Activated T-cell treated with anti-CD3 and anti-CD28 coated beads, Interleukin-2, amount 50 U/mL, for 1 hour (primary cell): ENCODE measurements around the gene CREM.
"Not testable (repeated sequence)": the region's sequence is repeated elsewhere in the genome, so short reads cannot be mapped to it uniquely, and the experiment has no call there.

ENCODE experiments used
- DNase-seq: peaks from one replicate; pipeline ENCODE4 v3.0.0-alpha.2; 2020

The CREM gene

DNA sequence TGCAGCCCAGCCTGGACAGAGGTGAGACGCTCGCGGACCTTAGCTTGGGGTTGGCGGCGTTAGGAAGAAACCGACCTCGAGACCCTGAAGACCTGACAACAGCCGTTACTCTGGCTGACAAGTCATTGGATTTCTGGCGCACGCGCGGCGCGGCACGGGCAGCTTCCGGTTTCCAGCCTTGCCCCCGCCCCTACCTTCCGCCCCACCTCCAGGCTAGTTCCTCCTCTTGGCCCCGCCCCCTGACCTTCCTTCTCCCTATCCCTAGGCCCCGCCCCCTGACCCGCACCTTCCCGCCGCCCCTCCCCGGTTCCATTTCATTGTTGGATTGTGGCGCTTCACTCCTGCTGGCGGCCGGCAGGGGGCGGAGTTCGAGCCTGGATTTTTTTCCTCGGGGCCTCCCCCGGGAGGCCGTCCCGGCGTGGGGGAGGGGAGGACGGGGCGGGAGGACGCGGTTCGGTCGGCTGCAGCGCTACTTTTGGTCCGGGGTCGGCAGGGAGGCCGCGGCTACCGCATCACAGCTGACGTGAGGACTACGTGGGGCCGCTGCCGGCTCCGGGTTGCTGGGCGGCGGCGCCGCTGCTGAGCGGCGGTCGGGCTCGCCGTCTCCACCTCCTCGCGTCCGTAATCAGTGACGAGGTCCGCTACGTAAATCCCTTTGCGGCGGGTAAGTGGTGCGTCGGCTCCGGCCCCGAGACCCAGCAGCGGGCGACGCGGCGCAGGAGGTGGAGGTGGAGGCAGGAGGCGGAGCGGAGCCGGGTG lies at the start of gene CREM:
TSS of gene CREM (plus strand) at position 317 of the 759 bp plus-strand sequence. CDS start 10,990 bp downstream, outside the sequence.
- DNase-seq, result peak; percentile 99

- DNase-seq, result no peak
These were observed 47.4 kb upstream of the CREM start for GRCh38 chr10:35079265-35079664.

- DNase-seq, result no peak
These were observed 46.9 kb upstream of the CREM start for GRCh38 chr10:35079763-35080162.

DNA sequence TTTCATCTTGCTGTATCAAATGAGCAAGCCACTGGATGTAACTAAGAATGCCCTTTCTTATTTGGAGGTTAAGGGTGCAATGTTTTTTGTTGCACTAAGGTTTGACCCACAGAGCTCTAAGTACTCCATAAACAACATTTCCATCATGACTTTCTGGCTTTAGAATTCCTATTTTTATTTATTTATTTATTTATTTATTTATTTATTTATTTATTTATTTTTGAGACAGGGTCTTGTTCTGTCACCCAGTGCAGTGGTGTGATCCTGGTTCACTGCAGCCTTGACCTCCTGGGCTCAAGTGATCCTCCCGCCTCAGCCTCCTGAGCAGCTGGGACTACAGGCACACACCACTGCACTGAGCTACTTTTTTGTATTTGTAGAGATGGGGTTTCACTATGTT lies 46.4 kb upstream of the CREM start:
- not testable (repeated sequence) for DNase-seq

DNA sequence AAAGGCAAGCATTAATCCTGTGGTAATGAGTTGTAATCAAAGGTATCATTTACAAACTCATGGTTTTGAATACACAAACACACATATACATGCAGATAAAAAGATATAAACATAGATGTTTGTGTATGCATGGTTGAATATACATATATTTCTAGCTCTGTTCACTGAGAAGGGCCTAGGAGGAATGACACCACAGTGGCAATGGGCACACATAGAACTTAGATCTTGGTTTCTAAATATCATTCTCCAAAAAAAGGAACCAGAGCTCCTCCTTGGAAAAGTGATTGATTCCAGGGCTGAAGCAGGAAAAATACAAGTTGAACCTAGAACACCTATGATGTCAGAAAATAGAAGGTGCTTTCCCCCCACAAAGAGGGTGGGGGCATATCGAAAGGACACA lies 43.4 kb upstream of the CREM start:
- no peak for DNase-seq

DNA sequence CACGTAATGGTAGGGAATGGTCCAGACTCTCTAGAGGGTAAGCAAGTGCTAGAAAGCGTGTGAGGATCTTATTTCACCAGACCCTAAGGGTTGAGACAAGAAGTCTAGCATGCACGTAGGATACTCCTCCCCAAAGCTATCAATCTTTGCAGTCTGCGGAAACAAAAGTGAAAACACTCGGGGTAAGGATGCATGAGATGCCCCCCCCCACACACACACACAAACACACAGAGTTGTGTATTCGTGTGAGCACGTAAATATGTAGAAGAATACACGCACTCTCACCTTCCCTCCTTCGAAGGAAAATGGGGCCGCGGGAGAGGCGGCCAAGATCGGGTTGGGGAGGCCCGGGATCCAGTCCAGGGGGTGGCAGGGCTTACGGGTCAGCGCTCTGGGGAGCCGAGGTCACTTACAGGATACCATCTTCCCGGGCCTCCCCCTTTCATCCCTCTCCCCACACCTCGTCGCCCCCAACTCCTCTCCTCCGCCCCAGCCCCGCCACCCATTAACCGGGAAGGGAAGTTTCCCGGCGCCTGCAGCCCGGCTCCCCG lies 37.0 kb upstream of the CREM start:
- no peak for DNase-seq

DNA sequence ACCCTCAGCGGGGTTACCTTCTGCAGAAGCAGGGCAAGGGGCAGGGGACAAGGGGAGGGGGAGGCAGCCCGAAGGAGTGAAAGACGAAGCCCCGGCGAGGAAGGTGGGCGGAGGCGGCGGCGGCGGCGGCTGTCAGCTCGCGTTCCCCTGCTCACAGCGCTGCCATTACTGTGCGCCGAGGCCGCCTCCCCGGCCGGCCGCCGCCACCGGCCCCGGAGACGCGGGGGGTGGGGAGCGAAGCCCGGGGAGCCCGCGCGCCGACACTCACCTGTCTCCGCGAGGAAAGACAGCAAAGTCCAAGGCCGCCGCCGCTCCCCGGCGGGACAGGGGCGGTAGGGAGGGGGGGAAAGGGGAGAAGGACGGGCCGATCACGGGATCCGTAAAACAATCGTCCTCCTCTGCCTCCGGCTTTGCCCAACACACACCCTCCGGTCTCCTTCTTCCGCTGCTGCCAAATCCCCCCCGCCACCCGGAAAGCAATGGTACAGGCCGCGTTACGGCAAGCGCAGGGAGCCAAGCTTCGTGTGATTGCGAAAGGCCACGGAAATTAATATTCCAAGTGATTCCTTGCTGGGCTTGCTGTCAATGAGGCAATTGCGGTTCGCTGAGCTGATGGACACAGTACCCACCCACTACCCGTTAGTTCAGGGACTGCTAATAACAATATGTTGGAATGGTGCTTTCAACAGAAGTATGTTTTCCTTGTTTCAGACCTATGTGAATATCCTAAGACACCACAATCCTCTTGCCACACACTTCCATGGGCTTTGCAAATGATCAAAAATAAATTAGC lies 36.3 kb upstream of the CREM start, which contains the start of gene CUL2:
TSS of gene CUL2 (minus strand) at position 180 of the 793 bp plus-strand sequence. CDS start 19,024 bp downstream, outside the sequence.
- DNase-seq, result peak; percentile 93

- DNase-seq, result no peak
These were observed 34.5 kb upstream of the CREM start for GRCh38 chr10:35091994-35092790.

DNA sequence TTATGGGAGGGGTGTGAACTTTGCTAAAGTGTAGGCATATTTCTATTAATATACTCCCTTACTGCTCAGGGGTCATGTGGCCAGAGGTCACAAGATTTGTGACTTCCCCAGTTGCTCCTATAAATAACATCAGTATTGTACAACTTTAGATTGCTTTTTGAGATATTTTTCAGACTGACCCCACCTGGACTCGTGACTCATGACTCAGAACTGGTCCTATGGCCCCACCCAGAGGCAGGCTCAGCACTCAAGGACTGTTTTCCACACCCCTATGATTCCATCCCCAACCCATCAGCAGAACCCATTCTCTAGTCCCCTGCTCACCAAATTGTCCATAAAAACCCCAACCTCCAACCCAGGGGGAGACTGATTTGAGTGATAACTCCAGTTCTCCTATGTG lies 33.8 kb upstream of the CREM start:
- DNase-seq, result no peak

GRCh38 chr10:35096312-35096711 lies 30.3 kb upstream of the CREM start:
- DNase-seq, result no peak

- DNase-seq, result no peak
These were observed 29.1 kb upstream of the CREM start for GRCh38 chr10:35097510-35097909.

DNA sequence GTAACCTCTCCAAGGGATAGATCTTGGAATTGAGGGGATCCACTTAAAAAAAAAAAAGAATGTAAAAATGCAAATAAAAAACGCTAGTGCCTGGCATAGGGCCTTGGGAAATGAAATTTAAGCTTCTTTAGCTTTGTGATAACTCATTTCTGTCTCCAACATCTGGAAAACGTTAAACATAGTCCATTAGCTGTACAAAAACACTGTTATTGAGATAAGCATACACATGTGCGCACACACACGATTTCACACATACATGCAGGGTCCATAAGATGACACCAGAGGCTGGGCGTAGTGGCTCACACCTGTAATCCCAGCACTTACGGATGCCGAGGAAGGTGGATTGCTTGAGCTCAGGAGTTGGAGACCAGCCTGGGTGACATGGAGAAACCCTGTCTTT lies 22.8 kb upstream of the CREM start:
- DNase-seq, result no peak

DNA sequence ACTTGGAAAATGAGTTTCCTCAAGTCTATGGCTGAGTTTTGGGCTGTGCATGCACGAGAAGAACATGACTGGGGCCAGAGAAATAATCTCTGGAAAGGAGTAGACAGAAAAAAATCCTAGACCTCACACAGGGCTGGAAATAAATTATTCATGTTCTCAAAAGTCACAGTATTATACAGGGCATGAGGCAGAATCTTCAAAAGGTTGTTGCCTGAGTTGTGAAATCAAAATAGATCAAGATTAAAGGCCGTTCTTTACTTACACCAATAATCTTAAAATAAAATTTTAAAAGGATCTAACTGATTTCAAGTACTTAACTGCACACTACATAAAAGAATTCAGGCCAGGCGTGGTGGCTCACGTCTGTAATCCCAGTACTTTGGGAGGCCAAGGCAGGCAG lies 14.1 kb upstream of the CREM start:
- DNase-seq, result no peak

GRCh38 chr10:35119378-35119777 lies 7.3 kb upstream of the CREM start:
- no peak for DNase-seq

- no peak for DNase-seq
These were observed 2.1 kb upstream of the CREM start for GRCh38 chr10:35124540-35124939.

DNA sequence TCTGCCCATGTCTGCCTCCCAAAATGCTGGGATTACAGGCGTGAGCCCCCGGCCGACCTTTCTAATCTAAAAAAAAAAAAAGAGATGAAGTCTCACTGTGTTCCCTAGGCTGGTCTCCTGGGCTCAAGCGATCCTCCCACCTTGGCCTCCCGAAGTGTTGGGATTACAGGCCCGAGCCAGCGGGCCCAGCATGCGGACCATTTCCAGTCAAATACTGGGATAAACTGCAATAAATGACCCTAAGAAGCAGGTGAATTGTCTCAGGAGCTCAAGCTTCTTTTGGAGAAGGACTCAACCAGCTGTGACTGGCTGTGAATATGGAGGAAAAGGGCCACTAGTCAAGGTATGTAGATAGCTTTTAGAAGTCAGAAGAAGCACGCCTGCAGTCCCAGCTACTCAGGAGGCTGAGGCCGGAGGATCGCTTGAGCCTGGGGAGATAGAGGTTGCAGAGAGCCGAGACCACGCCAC lies 550 bp upstream of the CREM start:
- peak; percentile 23 for DNase-seq

- DNase-seq, result no peak
These were observed 744 bp downstream of the CREM start for GRCh38 chr10:35127289-35127891.

- no peak for DNase-seq
These were observed 2.6 kb downstream of the CREM start for GRCh38 chr10:35129185-35129674.

DNA sequence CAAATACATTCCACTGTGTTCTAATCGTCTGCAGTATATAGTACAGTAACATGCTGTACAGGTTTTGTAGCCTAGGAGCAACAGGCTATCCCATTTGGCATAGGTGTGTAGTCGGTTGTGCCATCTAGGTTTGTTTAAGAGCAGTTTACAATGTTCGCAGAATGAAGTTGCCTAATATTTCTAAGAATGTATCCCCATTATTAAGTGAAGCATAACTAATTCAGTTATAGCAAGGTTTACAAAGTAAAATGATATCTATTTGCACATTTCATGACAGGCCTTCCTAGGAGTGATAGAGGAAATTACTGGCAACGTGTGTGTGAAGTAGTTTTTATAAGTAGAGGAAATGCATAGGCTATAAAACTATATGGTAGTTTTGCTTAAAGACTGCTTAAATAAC lies 4.0 kb downstream of the CREM start:
- no peak for DNase-seq

DNA sequence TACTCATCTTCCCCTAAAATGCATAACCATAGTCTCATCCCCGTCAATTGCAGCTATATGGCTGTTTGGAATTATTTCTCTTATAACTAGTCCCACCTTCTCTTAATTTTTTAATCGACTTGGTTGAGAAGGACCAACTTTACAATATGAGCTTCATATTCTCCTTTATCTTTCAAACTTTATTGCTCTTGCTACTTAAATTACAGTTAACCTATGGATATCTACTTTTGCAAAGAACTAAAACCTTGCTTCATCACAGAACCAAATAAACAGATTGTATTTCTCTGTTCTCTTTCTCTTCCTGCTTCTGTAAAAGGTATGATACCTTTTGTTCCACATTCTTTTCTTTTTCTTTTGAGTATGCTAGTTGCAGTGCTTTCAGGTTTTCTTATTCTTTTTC lies 6.1 kb downstream of the CREM start:
- no peak for DNase-seq

GRCh38 chr10:35133586-35133985 lies 6.9 kb downstream of the CREM start:
- DNase-seq, result no peak

GRCh38 chr10:35135861-35136260 lies 9.2 kb downstream of the CREM start:
- DNase-seq, result no peak
